MM.1S (cell line): ENCODE measurements around the gene MIPEP.

Experiments used
- EZH2 ChIP-seq: fragments of 300-600 bp; sonication (generic); optimal IDR thresholded peaks from 2 replicates; pipeline ENCODE3; 2017; ENCODE audit warnings: low read depth, mild to moderate bottlenecking, antibody characterized with exemption, low read length, mixed read lengths
- EZH2phosphoT487 ChIP-seq: fragments of 300-600 bp; sonication (generic); IDR thresholded peaks from 2 replicates; pipeline ENCODE4 v1.6.1; 2018; ENCODE audit warnings: antibody characterized with exemption, low read length
- TF ChIP-seq, protein P1 (sequence below): fragments of 300-600 bp; sonication (generic); IDR thresholded peaks from 2 replicates; pipeline ENCODE4 v1.5.1; 2016; ENCODE audit warnings: antibody characterized with exemption, low read length, mixed read lengths

- TF ChIP-seq EZH2 (no peak), EZH2phosphoT487 (no peak)
- TF ChIP-seq, protein P1, sequence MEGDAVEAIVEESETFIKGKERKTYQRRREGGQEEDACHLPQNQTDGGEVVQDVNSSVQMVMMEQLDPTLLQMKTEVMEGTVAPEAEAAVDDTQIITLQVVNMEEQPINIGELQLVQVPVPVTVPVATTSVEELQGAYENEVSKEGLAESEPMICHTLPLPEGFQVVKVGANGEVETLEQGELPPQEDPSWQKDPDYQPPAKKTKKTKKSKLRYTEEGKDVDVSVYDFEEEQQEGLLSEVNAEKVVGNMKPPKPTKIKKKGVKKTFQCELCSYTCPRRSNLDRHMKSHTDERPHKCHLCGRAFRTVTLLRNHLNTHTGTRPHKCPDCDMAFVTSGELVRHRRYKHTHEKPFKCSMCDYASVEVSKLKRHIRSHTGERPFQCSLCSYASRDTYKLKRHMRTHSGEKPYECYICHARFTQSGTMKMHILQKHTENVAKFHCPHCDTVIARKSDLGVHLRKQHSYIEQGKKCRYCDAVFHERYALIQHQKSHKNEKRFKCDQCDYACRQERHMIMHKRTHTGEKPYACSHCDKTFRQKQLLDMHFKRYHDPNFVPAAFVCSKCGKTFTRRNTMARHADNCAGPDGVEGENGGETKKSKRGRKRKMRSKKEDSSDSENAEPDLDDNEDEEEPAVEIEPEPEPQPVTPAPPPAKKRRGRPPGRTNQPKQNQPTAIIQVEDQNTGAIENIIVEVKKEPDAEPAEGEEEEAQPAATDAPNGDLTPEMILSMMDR = no peak
Observed at GRCh38 chr13:23711355-23711754, 177.8 kb downstream of the MIPEP start.
